H9 (cell line): ENCODE data around the gene POU2AF3. TPM values are rescaled to one million over a fixed set of nuclear protein-coding genes. Genes with fewer than 3 reads are reported as not detected.

Experiments used
- DNase-seq: peaks from one replicate; pipeline ENCODE4 v3.0.0-alpha.2; 2017
- H2AFZ ChIP-seq: one replicate; pipeline ENCODE4 v1.6.1; 2013; ENCODE audit warnings: mild to moderate bottlenecking, low read length, control low read depth, moderate library complexity
- H2AK5ac ChIP-seq: 2 replicates; pipeline ENCODE4 v1.6.1; 2013; ENCODE audit warnings: low read length, control low read depth, mixed read lengths; ENCODE audit not compliant: insufficient read length
- H2BK120ac ChIP-seq: one replicate; pipeline ENCODE4 v1.6.1; 2013; ENCODE audit warnings: low read depth, mild to moderate bottlenecking, low read length, control low read depth, inconsistent platforms; ENCODE audit not compliant: poor library complexity, severe bottlenecking
- H2BK12ac ChIP-seq: 2 replicates; pipeline ENCODE4 v1.6.1; 2013; ENCODE audit warnings: low read length, control low read depth, mixed read lengths, low read depth; ENCODE audit not compliant: insufficient read length
- H2BK15ac ChIP-seq: 2 replicates; pipeline ENCODE4 v1.6.1; 2013; ENCODE audit warnings: low read depth, low read length, control low read depth
- H2BK20ac ChIP-seq: one replicate; pipeline ENCODE4 v1.6.1; 2013; ENCODE audit warnings: low read depth, mild to moderate bottlenecking, low read length, control low read depth, inconsistent platforms; ENCODE audit not compliant: poor library complexity, severe bottlenecking
- H2BK5ac ChIP-seq: 2 replicates; pipeline ENCODE4 v1.6.1; 2013; ENCODE audit warnings: low read length, control low read depth, mixed read lengths; ENCODE audit not compliant: insufficient read length
- H3K14ac ChIP-seq: 2 replicates; pipeline ENCODE4 v1.6.1; 2013; ENCODE audit warnings: low read length, control low read depth; ENCODE audit not compliant: insufficient read depth
- H3K18ac ChIP-seq: 2 replicates; pipeline ENCODE4 v1.6.1; 2013; ENCODE audit warnings: low read depth, mild to moderate bottlenecking, mixed read lengths, low read length, control low read depth; ENCODE audit not compliant: insufficient read length
- H3K23ac ChIP-seq: 2 replicates; pipeline ENCODE4 v1.6.1; 2013; ENCODE audit warnings: low read length, control low read depth, mixed read lengths, low read depth; ENCODE audit not compliant: insufficient read length
- H3K23me2 ChIP-seq: 2 replicates; pipeline ENCODE4 v1.6.1; 2013; ENCODE audit warnings: low read depth, mild to moderate bottlenecking, mixed read lengths, low read length, control low read depth; ENCODE audit not compliant: insufficient read length, poor library complexity, severe bottlenecking
- H3K27ac ChIP-seq: 2 replicates; pipeline ENCODE4 v1.5.1; 2013; ENCODE audit warnings: low read length, control low read depth, mixed read lengths, low read depth; ENCODE audit not compliant: insufficient read length
- H3K27me3 ChIP-seq: 2 replicates; pipeline ENCODE4 v1.6.1; 2013; ENCODE audit warnings: low read length, control low read depth, inconsistent platforms; ENCODE audit not compliant: insufficient read depth
- H3K4ac ChIP-seq: 2 replicates; pipeline ENCODE4 v1.6.1; 2013; ENCODE audit warnings: low read depth, mild to moderate bottlenecking, control low read depth, inconsistent platforms, low read length, moderate library complexity
- H3K4me1 ChIP-seq: 2 replicates; pipeline ENCODE4 v1.6.1; 2013; ENCODE audit warnings: low read length, control low read depth, inconsistent platforms; ENCODE audit not compliant: insufficient read depth
- H3K4me2 ChIP-seq: 2 replicates; pipeline ENCODE4 v1.6.1; 2013; ENCODE audit warnings: low read length, control low read depth, mixed read lengths; ENCODE audit not compliant: insufficient read length, insufficient read depth
- H3K56ac ChIP-seq: 2 replicates; pipeline ENCODE4 v1.6.1; 2013; ENCODE audit warnings: low read depth, mild to moderate bottlenecking, mixed read lengths, low read length, control low read depth; ENCODE audit not compliant: insufficient read length
- H3K79me1 ChIP-seq: 2 replicates; pipeline ENCODE4 v1.6.1; 2013; ENCODE audit warnings: low read depth, mild to moderate bottlenecking, moderate library complexity, low read length, control low read depth, inconsistent platforms; ENCODE audit not compliant: insufficient read depth, poor library complexity, severe bottlenecking
- H3K79me2 ChIP-seq: 2 replicates; pipeline ENCODE4 v1.6.1; 2013; ENCODE audit warnings: low read length, control low read depth, inconsistent platforms; ENCODE audit not compliant: insufficient read depth
- H3K9ac ChIP-seq: 2 replicates; pipeline ENCODE4 v1.6.1; 2013; ENCODE audit warnings: low read length, control low read depth, mixed read lengths; ENCODE audit not compliant: insufficient read length; ENCODE audit errors: extremely low read depth
- H3K9me3 ChIP-seq: one replicate; pipeline ENCODE4 v1.6.1; 2013; ENCODE audit warnings: low read depth, low read length, inconsistent platforms; ENCODE audit not compliant: control insufficient read depth
- H3T11ph ChIP-seq: one replicate; pipeline ENCODE4 v1.6.1; 2013; ENCODE audit warnings: mild to moderate bottlenecking, low read length, control low read depth, inconsistent platforms
- H4K20me1 ChIP-seq: one replicate; pipeline ENCODE4 v1.6.1; 2013; ENCODE audit not compliant: control insufficient read depth, insufficient read length, insufficient read depth
- H4K5ac ChIP-seq: 2 replicates; pipeline ENCODE4 v1.6.1; 2013; ENCODE audit warnings: low read depth, mild to moderate bottlenecking, mixed read lengths, low read length, control low read depth; ENCODE audit not compliant: insufficient read length
- H4K8ac ChIP-seq: replicated peaks from 2 replicates; pipeline ENCODE4 v1.6.1; 2013; ENCODE audit warnings: low read length, control low read depth, mixed read lengths, low read depth; ENCODE audit not compliant: insufficient read length
- H4K91ac ChIP-seq: 2 replicates; pipeline ENCODE4 v1.6.1; 2013; ENCODE audit warnings: low read depth, mild to moderate bottlenecking, moderate library complexity, mixed read lengths, low read length, control low read depth; ENCODE audit not compliant: insufficient read length
- H3K27ac Mint-ChIP-seq, 3 experiments: 2 replicates in 2 of 3; 3 replicates in 1 of 3; pipeline ENCODE4 v1.8.0; 2020 to 2021; ENCODE audit warnings: mixed read lengths in 3 of 3, mild to moderate bottlenecking in 1 of 3, moderate library complexity in 1 of 3
- H3K27me3 Mint-ChIP-seq: 2 replicates; pipeline ENCODE4 v1.8.0; 2021; ENCODE audit warnings: low read depth, mild to moderate bottlenecking, moderate library complexity, mixed read lengths
- H3K36me3 Mint-ChIP-seq, 3 experiments: 2 replicates in 2 of 3; 3 replicates in 1 of 3; pipeline ENCODE4 v1.8.0; 2020 to 2021; ENCODE audit warnings: low read depth in 3 of 3, mixed read lengths in 3 of 3; ENCODE audit not compliant: insufficient read depth in 1 of 3
- H3K4me1 Mint-ChIP-seq, 2 experiments: 2 replicates each; pipeline ENCODE4 v1.8.0; 2020; ENCODE audit warnings: mixed read lengths in 2 of 2
- H3K4me3 Mint-ChIP-seq, 2 experiments: 2 replicates in 1 of 2; 3 replicates in 1 of 2; pipeline ENCODE4 v1.8.0; 2020 to 2021; ENCODE audit warnings: mild to moderate bottlenecking in 2 of 2, mixed read lengths in 2 of 2, moderate library complexity in 1 of 2
- H3K9me3 Mint-ChIP-seq, 2 experiments: 2 replicates in 1 of 2; 3 replicates in 1 of 2; pipeline ENCODE4 v1.8.0; 2020; ENCODE audit warnings: mild to moderate bottlenecking in 2 of 2, mixed read lengths in 2 of 2, moderate library complexity in 1 of 2
- CTCF ChIP-seq: fragments of 200-600 bp; sonication (generic); conservative IDR thresholded peaks from 3 replicates; pipeline ENCODE4 v1.8.0; 2021; ENCODE audit warnings: antibody characterized with exemption, mild to moderate bottlenecking
- WGBS: extraction: QIAGEN DNeasy Blood & Tissue Kit; methylation state at CpG from one replicate; pipeline ENCODE4 v1.1.7; 2013; ENCODE audit warnings: missing lambda C conversion rate, low lambda C conversion rate, mixed read lengths; ENCODE audit not compliant: insufficient read length; ENCODE audit errors: extremely low coverage; 5-methylcytosine and 5-hydroxymethylcytosine counted together
- total RNA-seq: library from RNA; stranded (reverse); gene quantifications from 2 replicates; pipeline ENCODE4 v1.2.1, GENCODE V29; 2021

POU2AF3 gene
- total RNA-seq, 1 experiment from 2014 or later, result 0.52 TPM

GRCh38 chr11:111351374-111352055 lies 53.2 kb downstream of the POU2AF3 start:
- Histone ChIP-seq H3K4me2 (no peak overlapping the region), H2BK20ac (no peak overlapping the region), H2BK5ac (no peak overlapping the region), H3K56ac (no peak overlapping the region), H4K5ac (no peak overlapping the region), H2BK12ac (no peak overlapping the region), H3K27me3 (no peaks in the 10 kb centered on the region), H3K27ac (no peak overlapping the region), H3K9me3 (no peaks in the 10 kb centered on the region), H2BK15ac (no peak overlapping the region), H4K91ac (no peak overlapping the region), H2AFZ (no peak overlapping the region), H3K4ac (no peak overlapping the region), H2AK5ac (no peak overlapping the region), H3K4me1 (no peaks in the 10 kb centered on the region), H3K9ac (no peak overlapping the region), H3K23me2 (no peaks in the 10 kb centered on the region), H2BK120ac (no peak overlapping the region), H3K79me2 (no peaks in the 10 kb centered on the region), H3K23ac (no peak overlapping the region), H4K20me1 (no peaks in the 10 kb centered on the region), H3K18ac (no peak overlapping the region), H3K79me1 (no peaks in the 10 kb centered on the region), H4K8ac (no peak overlapping the region), H3T11ph (no peak overlapping the region), H3K14ac (no peak overlapping the region)
- peaks cover 3% of the 10 kb centered on the region; the same call in 1 of the 2 replicates for H3K27me3 Mint-ChIP-seq
- TF ChIP-seq CTCF, result no peak
- no peaks in the 10 kb centered on the region; a peak in 1 of 5 replicates for H3K9me3 Mint-ChIP-seq
- H3K4me3 Mint-ChIP-seq, result no peak overlapping the region
- H3K36me3 Mint-ChIP-seq, result no peaks in the 10 kb centered on the region
- WGBS, result no CpG with 5 or more reads among the region's 10 CpGs
- no peak for DNase-seq
- no peak overlapping the region; a peak in 1 of 7 replicates for H3K27ac Mint-ChIP-seq
- H3K4me1 Mint-ChIP-seq, result peaks cover 4% of the 10 kb centered on the region in 2 experiments; a peak in 2 of 4 replicates
